ENCODE results near the gene RBMS3. TPM values are rescaled to one million over a fixed set of nuclear protein-coding genes. Genes with fewer than 3 reads are reported as not detected.

The RBMS3 gene
- total RNA-seq, 2 donors from 2014 or later: 2.8 to 9.6 TPM

DNA sequence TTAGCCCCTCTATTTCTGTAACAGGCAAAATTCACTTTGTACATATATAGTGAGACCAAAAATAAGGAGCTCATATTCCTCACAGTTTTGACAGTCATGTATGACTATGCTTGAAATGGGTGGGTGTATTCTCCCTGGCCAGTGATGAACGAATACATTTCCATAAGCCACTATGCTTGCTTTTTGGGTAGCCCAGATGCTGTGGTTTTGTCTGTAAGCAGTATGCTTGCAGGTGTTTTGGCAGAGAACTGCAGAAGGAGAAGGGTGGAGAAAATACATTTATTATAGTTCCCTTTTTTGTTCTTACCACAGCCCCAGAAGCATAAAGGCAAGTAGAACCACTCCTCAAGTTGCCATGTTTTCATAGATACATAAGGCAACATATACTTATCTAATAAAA, 131.2 kb downstream of the RBMS3 start:
- H3K9ac ChIP-seq (ENCODE audit: low read depth in 2 of 2, low read length in 2 of 2): no peak overlapping the region
- no peak overlapping the region for H3K4me3 ChIP-seq
- no peaks in the 10 kb centered on the region for H3K27me3 ChIP-seq
- intact Hi-C loops (cut with DNase I): no loop called here
- DNase-seq: no peak
- TF ChIP-seq, protein P1, sequence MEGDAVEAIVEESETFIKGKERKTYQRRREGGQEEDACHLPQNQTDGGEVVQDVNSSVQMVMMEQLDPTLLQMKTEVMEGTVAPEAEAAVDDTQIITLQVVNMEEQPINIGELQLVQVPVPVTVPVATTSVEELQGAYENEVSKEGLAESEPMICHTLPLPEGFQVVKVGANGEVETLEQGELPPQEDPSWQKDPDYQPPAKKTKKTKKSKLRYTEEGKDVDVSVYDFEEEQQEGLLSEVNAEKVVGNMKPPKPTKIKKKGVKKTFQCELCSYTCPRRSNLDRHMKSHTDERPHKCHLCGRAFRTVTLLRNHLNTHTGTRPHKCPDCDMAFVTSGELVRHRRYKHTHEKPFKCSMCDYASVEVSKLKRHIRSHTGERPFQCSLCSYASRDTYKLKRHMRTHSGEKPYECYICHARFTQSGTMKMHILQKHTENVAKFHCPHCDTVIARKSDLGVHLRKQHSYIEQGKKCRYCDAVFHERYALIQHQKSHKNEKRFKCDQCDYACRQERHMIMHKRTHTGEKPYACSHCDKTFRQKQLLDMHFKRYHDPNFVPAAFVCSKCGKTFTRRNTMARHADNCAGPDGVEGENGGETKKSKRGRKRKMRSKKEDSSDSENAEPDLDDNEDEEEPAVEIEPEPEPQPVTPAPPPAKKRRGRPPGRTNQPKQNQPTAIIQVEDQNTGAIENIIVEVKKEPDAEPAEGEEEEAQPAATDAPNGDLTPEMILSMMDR (IDR thresholded peaks at IDR 0.05): no peak
- H3K36me3 ChIP-seq: no peaks in the 10 kb centered on the region
- no peaks in the 10 kb centered on the region for H3K4me1 ChIP-seq
- no peak overlapping the region for H3K27ac ChIP-seq
- no peaks in the 10 kb centered on the region for H3K9me3 ChIP-seq

DNA sequence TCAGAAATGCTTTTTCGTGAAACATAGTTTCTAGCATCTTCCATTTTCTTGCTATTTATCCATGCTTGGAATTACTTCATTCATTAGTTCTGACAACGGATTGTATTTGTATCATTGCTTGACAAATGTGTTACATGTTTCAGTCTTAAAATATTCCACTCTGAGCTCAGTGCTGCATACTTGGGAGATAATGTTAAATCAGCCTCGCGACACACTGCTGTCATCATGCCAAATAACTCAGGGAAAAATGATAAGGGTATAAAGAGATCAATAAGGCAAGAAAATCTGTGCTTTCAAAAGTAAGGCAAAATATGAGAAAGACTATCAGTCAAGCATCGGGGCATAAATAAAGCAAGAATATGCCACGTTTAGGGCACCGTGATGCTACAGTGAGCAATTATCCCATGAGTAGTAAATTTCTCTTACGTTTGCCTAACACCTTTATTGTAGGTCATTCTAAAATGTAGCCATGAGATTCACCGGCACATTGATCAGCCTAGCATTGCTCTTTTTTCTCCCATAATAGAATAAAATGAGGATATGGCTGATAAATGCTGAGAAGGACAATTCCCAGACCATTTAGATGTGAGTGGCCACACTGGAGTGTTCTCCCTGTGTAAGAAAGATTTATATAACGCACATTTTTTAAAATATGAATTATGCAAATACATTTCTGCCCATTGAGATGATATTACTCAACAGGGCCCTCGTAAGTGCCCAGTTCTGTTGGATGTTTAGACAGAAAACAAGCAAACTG, 133.8 kb downstream of the RBMS3 start:
- H3K36me3 ChIP-seq: no peaks in the 10 kb centered on the region
- no peak for DNase-seq
- no peaks in the 10 kb centered on the region for H3K9me3 ChIP-seq
- H3K27ac ChIP-seq: no peak overlapping the region
- intact Hi-C loops (cut with DNase I): no loop called here
- no peak overlapping the region for H3K9ac ChIP-seq (ENCODE audit: low read depth in 2 of 2, low read length in 2 of 2)
- H3K27me3 ChIP-seq: no peaks in the 10 kb centered on the region
- H3K4me3 ChIP-seq: no peak overlapping the region
- no peaks in the 10 kb centered on the region for H3K4me1 ChIP-seq
- TF ChIP-seq, protein P1 (IDR thresholded peaks at IDR 0.05): no peak

DNA sequence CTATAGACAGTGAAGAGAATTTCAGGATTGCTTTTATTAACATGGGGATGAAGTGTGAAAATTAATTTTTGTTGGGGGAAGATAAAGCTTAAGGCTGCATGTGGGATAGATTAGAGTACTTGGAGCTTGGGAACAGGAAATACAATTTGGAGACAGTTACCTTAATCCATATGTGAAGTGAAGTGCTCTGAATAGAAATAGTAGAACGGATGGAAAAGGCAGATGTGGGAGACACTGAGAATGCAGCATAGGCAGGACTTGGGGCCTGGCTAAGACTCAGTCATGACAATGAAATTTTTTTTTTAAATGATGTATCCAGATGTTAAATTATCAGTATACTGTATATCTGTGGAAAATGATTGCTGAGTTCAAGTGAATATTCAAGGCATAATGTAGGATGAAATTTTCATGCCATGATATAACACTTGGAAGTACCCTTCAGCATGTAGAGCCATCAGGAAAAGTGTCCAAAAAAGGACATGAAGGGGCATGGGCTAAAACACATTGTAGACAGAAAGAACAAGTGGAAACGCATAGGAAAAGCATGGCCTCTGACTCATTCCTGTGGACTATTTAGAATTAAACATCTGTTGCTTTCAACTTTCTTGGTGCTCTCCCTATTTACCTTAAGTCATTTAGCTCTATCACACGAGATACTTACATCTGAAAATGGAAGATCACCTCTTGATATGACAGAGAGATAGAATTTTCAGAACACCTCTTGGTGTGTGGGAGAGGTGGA, 134.8 kb downstream of the RBMS3 start:
- H3K27me3 ChIP-seq: no peaks in the 10 kb centered on the region
- no peak overlapping the region for H3K4me3 ChIP-seq
- intact Hi-C loops (cut with DNase I): no loop called here
- no peaks in the 10 kb centered on the region for H3K36me3 ChIP-seq
- TF ChIP-seq, protein P1 (IDR thresholded peaks at IDR 0.05): no peak
- no peaks in the 10 kb centered on the region for H3K9me3 ChIP-seq
- no peak overlapping the region for H3K9ac ChIP-seq (ENCODE audit: low read depth in 2 of 2, low read length in 2 of 2)
- H3K4me1 ChIP-seq: no peaks in the 10 kb centered on the region
- no peak for DNase-seq
- H3K27ac ChIP-seq: no peak overlapping the region

DNA sequence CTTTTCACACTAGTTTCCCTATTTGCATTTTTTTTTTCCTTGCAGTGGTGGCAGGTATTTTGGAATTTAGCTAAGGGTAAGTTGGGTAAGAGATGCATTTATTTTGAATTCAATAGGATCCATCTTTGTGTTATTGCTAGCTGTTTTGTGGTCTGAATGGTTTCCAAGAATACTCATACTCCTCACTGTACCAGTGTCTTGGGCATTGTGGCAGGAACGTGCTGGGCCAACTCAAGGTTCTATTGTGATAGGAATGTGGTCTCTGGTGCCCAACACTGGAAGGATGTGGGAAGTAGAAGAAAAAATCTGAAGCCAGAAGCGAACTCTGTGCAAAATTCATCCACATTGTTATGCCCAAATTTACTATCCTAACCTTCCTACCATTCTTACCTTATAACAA, 135.6 kb downstream of the RBMS3 start:
- H3K9me3 ChIP-seq: no peaks in the 10 kb centered on the region
- TF ChIP-seq, protein P1 (IDR thresholded peaks at IDR 0.05): no peak
- no peak overlapping the region for H3K4me3 ChIP-seq
- H3K36me3 ChIP-seq: no peaks in the 10 kb centered on the region
- DNase-seq: no peak
- H3K27ac ChIP-seq: no peak overlapping the region
- no peak overlapping the region for H3K9ac ChIP-seq (ENCODE audit: low read depth in 2 of 2, low read length in 2 of 2)
- intact Hi-C loops (cut with DNase I): no loop called here
- no peaks in the 10 kb centered on the region for H3K4me1 ChIP-seq
- no peaks in the 10 kb centered on the region for H3K27me3 ChIP-seq

DNA sequence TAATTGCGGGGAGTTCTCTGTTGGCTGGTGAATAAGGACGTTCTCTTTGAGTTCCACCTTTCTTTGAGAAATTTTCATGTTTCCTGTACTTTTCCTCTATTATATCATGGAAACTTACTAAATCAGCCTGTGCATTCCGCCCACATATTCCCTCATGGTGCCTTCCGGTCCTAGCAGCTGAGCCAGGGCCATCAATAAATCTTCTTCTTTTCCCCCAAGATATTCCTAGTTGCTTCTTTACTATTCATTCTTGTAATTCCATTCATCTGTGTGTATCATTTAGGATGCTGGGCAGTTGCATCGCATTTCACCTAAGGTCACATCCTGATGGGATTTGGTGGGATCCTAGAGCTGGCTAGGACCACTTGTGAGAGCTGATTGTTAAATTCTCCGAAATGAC, 139.2 kb downstream of the RBMS3 start:
- intact Hi-C loops (cut with DNase I): no loop called here
- no peak for DNase-seq
- Histone ChIP-seq H3K4me3 (no peak overlapping the region), H3K36me3 (no peaks in the 10 kb centered on the region), H3K9ac (ENCODE audit: low read depth in 2 of 2, low read length in 2 of 2) (no peak overlapping the region), H3K27ac (no peak overlapping the region), H3K9me3 (no peaks in the 10 kb centered on the region), H3K27me3 (no peaks in the 10 kb centered on the region), H3K4me1 (no peaks in the 10 kb centered on the region)
- TF ChIP-seq, protein P1 (IDR thresholded peaks at IDR 0.05): no peak

Measured in colonic mucosa (tissue), 4 donors.